ENCODE results near the gene PHB1.

Gene PHB1

GRCh38 chr17:49358641-49359247 lies 55.9 kb downstream of the PHB1 start:
- no peak for DNase-seq
- Histone ChIP-seq H3K27me3 (replicated peaks; ENCODE audit: control insufficient read depth, insufficient read depth, low read length, poor library complexity, severe bottlenecking) (no peaks in the 10 kb centered on the region), H3K4me3 (ENCODE audit: insufficient read depth, low read depth, low read length, poor library complexity, severe bottlenecking) (peak overlapping the region; percentile 5), H3K36me3 (ENCODE audit: control insufficient read depth, insufficient read depth, low read length) (no peaks in the 10 kb centered on the region), H3K9me3 (ENCODE audit: control insufficient read depth, low read length) (no peaks in the 10 kb centered on the region), H3K27ac (ENCODE audit: insufficient read depth, low read length, poor library complexity, severe bottlenecking) (peak overlapping the region; percentile 83), H3K4me1 (ENCODE audit: control insufficient read depth, insufficient read depth, low read length, poor library complexity, severe bottlenecking) (peaks cover 28% of the 10 kb centered on the region)

DNA sequence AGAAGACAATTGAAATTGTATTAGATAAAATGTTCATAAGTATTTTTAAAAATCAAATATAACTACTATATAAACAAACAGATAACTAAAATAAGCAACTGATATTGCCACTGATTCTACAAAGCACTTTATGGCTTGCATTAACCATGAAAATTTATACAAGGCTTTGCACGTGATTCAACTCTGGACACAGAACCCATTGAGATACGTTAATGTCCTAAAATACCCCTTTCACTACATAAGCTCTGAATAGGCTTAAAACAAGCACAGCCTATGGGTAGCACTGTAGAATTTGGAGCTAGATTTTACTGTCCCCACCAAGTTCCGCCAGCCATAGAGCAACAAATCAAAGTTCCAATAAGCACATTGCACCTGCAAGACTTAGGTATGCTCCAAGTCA lies 57.2 kb downstream of the PHB1 start:
- H3K36me3 ChIP-seq (ENCODE audit: control insufficient read depth, insufficient read depth, low read length): no peaks in the 10 kb centered on the region
- H3K27me3 ChIP-seq (replicated peaks; ENCODE audit: control insufficient read depth, insufficient read depth, low read length, poor library complexity, severe bottlenecking): no peaks in the 10 kb centered on the region
- H3K27ac ChIP-seq (ENCODE audit: insufficient read depth, low read length, poor library complexity, severe bottlenecking): peak overlapping the region; percentile 83
- no peaks in the 10 kb centered on the region for H3K9me3 ChIP-seq (ENCODE audit: control insufficient read depth, low read length)
- no peak overlapping the region for H3K4me3 ChIP-seq (ENCODE audit: insufficient read depth, low read depth, low read length, poor library complexity, severe bottlenecking)
- peaks cover 31% of the 10 kb centered on the region for H3K4me1 ChIP-seq (ENCODE audit: control insufficient read depth, insufficient read depth, low read length, poor library complexity, severe bottlenecking)
- DNase-seq: no peak

GRCh38 chr17:49356320-49356719 lies 58.4 kb downstream of the PHB1 start:
- peak overlapping the region; percentile 21 for H3K27ac ChIP-seq (ENCODE audit: insufficient read depth, low read length, poor library complexity, severe bottlenecking)
- no peaks in the 10 kb centered on the region for H3K9me3 ChIP-seq (ENCODE audit: control insufficient read depth, low read length)
- peaks cover 32% of the 10 kb centered on the region for H3K4me1 ChIP-seq (ENCODE audit: control insufficient read depth, insufficient read depth, low read length, poor library complexity, severe bottlenecking)
- DNase-seq: no peak
- H3K27me3 ChIP-seq (replicated peaks; ENCODE audit: control insufficient read depth, insufficient read depth, low read length, poor library complexity, severe bottlenecking): no peaks in the 10 kb centered on the region
- H3K36me3 ChIP-seq (ENCODE audit: control insufficient read depth, insufficient read depth, low read length): no peaks in the 10 kb centered on the region
- no peak overlapping the region for H3K4me3 ChIP-seq (ENCODE audit: insufficient read depth, low read depth, low read length, poor library complexity, severe bottlenecking)
